ENCODE data around the gene ROBO2.

GRCh38 chr3:77267589-77267988 is 227.7 kb downstream of the ROBO2 start:
- TF ChIP-seq CTCF (conservative IDR thresholded peaks at IDR 0.05), result no peak
- TF ChIP-seq ZFX (IDR thresholded peaks at IDR 0.05), result no peak
